Keratinocyte (primary cell): ENCODE measurements around the gene HLA-E. TPM values are rescaled to one million over a fixed set of nuclear protein-coding genes. Genes with fewer than 3 reads are reported as not detected.
"Not testable (repeated sequence)": the region's sequence is repeated elsewhere in the genome, so short reads cannot be mapped to it uniquely, and the experiment has no call there.

Source experiments
- DNase-seq: peaks from one replicate; pipeline ENCODE4 v3.0.0-alpha.2; 2011; ENCODE audit warnings: low read depth, missing footprints, low spot score
- FAIRE-seq: peaks from 2 replicates; lab custom pipeline; 2011; peaks lifted over from hg19 to GRCh38; lab: Jason Lieb, UNC
- H2AFZ ChIP-seq: 2 replicates; pipeline ENCODE4 v1.6.0; 2012; ENCODE audit warnings: low read length, control low read depth, inconsistent platforms; ENCODE audit not compliant: control insufficient read depth
- H3K27ac ChIP-seq: 2 replicates; pipeline ENCODE4 v1.5.1; 2011; ENCODE audit warnings: low read length; ENCODE audit not compliant: control insufficient read depth, insufficient read depth
- H3K27me3 ChIP-seq: 3 replicates; pipeline ENCODE4 v1.6.0; 2011; ENCODE audit warnings: low read length; ENCODE audit not compliant: control insufficient read depth, insufficient read depth; ENCODE audit errors: extremely low read depth
- H3K36me3 ChIP-seq, 2 experiments: 2 replicates in 1 of 2; 3 replicates in 1 of 2; pipeline ENCODE4 v1.5.1; 2011; ENCODE audit warnings: low read length in 2 of 2, mild to moderate bottlenecking in 1 of 2; ENCODE audit not compliant: control insufficient read depth in 2 of 2, insufficient read depth in 2 of 2; ENCODE audit errors: extremely low read depth in 1 of 2
- H3K4me1 ChIP-seq: 3 replicates; pipeline ENCODE4 v1.5.1; 2011; ENCODE audit warnings: low read length; ENCODE audit not compliant: control insufficient read depth, insufficient read depth; ENCODE audit errors: extremely low read depth
- H3K4me2 ChIP-seq: 3 replicates; pipeline ENCODE4 v1.6.0; 2011; ENCODE audit warnings: low read depth, low read length; ENCODE audit not compliant: control insufficient read depth, insufficient read depth; ENCODE audit errors: extremely low read depth
- H3K4me3 ChIP-seq, 3 experiments: fragments of 200-600 bp in 1 of 3; sonication (generic) in 1 of 3; 2 replicates in 2 of 3; 3 replicates in 1 of 3; pipeline ENCODE4 v1.5.1; 2011 to 2016; ENCODE audit warnings: low read length in 3 of 3, mild to moderate bottlenecking in 3 of 3, control low read depth in 2 of 3, inconsistent platforms in 1 of 3, low read depth in 1 of 3, mixed read lengths in 1 of 3, mixed run types in 1 of 3, moderate library complexity in 1 of 3; ENCODE audit not compliant: control insufficient read depth in 2 of 3, insufficient read depth in 2 of 3; ENCODE audit errors: extremely low read depth in 1 of 3
- H3K79me2 ChIP-seq: 2 replicates; pipeline ENCODE4 v1.6.0; 2012; ENCODE audit warnings: low read length; ENCODE audit not compliant: control insufficient read depth, insufficient read depth
- H3K9ac ChIP-seq: 3 replicates; pipeline ENCODE4 v1.6.0; 2011; ENCODE audit warnings: low read length; ENCODE audit not compliant: control insufficient read depth, insufficient read depth; ENCODE audit errors: extremely low read depth
- H3K9me1 ChIP-seq: 3 replicates; pipeline ENCODE4 v1.6.0; 2011; ENCODE audit warnings: low read length; ENCODE audit not compliant: control insufficient read depth, insufficient read depth; ENCODE audit errors: extremely low read depth
- H3K9me3 ChIP-seq: 2 replicates; pipeline ENCODE4 v1.5.1; 2012; ENCODE audit warnings: low read depth, low read length; ENCODE audit not compliant: control insufficient read depth
- H4K20me1 ChIP-seq: 3 replicates; pipeline ENCODE4 v1.6.0; 2011; ENCODE audit warnings: low read length; ENCODE audit not compliant: control insufficient read depth, insufficient read depth; ENCODE audit errors: extremely low read depth
- CTCF ChIP-seq, 3 experiments: IDR thresholded peaks in 1 of 3; conservative IDR thresholded peaks in 1 of 3; optimal IDR thresholded peaks in 1 of 3; 2 replicates in 2 of 3; 3 replicates in 1 of 3; pipeline versions ENCODE3 to v1.5.1; 2011; ENCODE audit warnings: low read length in 3 of 3, mild to moderate bottlenecking in 3 of 3, moderate library complexity in 2 of 3, control low read depth in 1 of 3, inconsistent platforms in 1 of 3; ENCODE audit not compliant: insufficient read depth in 2 of 3; ENCODE audit errors: extremely low read depth in 1 of 3
- EZH2 ChIP-seq: IDR thresholded peaks from one replicate; pipeline ENCODE4 v1.6.1; 2012; ENCODE audit warnings: inconsistent platforms, mild to moderate bottlenecking, low read length, moderate library complexity
- dilution Hi-C: fragments of 300-500 bp; cut with MboI; formaldehyde crosslinking; loops from one replicate; pipeline ENCODE4 v1.7.0; 2020; ENCODE audit warnings: low sequenced_read_pairs; ENCODE audit not compliant: extremely low pct_ligation_motif_present
- polyA plus RNA-seq, 5 experiments: library from polyadenylated mRNA; depleted of rRNA in 3 of 5; stranded (reverse) in 3 of 5; stranded (forward) in 1 of 5; unstranded in 1 of 5; fragments of >200 nt; gene quantifications; 1 replicate in 1 of 5; 2 replicates in 3 of 5; 3 replicates in 1 of 5; pipeline versions ENCODE4 v1.2.1 to v1.2.3, GENCODE V29; 2011 to 2012; ENCODE audit warnings: missing spikeins in 2 of 5, low read depth in 1 of 5, low replicate concordance in 1 of 5

HLA-E gene
- polyA plus RNA-seq, 1 donor (not counting 4 experiments of a cell fraction or from before 2014, with no cell fraction given) = 108 TPM

- no peak for DNase-seq
- Histone ChIP-seq H3K9me1 (no peaks in the 10 kb centered on the region), H3K9ac (no peak overlapping the region), H3K4me2 (no peak overlapping the region), H3K36me3 (peaks cover 8 to 9% of the 10 kb centered on the region in 2 experiments), H3K4me1 (peaks cover 20% of the 10 kb centered on the region), H3K9me3 (no peaks in the 10 kb centered on the region), H4K20me1 (no peaks in the 10 kb centered on the region), H2AFZ (no peak overlapping the region), H3K27ac (no peak overlapping the region), H3K79me2 (no peaks in the 10 kb centered on the region), H3K27me3 (no peaks in the 10 kb centered on the region), H3K4me3 (no peak overlapping the region)
- dilution Hi-C loops = no loop called here
- TF ChIP-seq CTCF (optimal IDR thresholded peaks at IDR 0.05 in 1 of 3, IDR thresholded peaks at IDR 0.05 in 1 of 3, conservative IDR thresholded peaks at IDR 0.05 in 1 of 3; ENCODE audit: extremely low read depth in 1 of 3, insufficient read depth in 2 of 3, low read length in 3 of 3) (no peak), EZH2 (no peak)
- no peak for FAIRE-seq
Observed at GRCh38 chr6:30497714-30498113, 8.4 kb downstream of the HLA-E start.

GRCh38 chr6:30498705-30499104, 9.4 kb downstream of the HLA-E start:
- H3K27ac ChIP-seq, H3K36me3 ChIP-seq, FAIRE-seq, H3K27me3 ChIP-seq, H4K20me1 ChIP-seq, H3K9me1 ChIP-seq, H3K9ac ChIP-seq, H3K79me2 ChIP-seq, H3K4me2 ChIP-seq, H3K9me3 ChIP-seq, dilution Hi-C loops, H3K4me3 ChIP-seq, DNase-seq, H2AFZ ChIP-seq: not testable (repeated sequence)
- peaks cover 20% of the 10 kb centered on the region for H3K4me1 ChIP-seq
